OCI-LY7 (cell line): Measurements from ENCODE around the gene PARD3. TPM values are rescaled to one million over a fixed set of nuclear protein-coding genes. Genes with fewer than 3 reads are reported as not detected.

Experiments
- BruUV-seq: library from RNA; stranded (reverse); fragments of 400-500 nt; replicated peaks from 2 replicates; lab custom pipeline; 2021; lab: Mats Ljungman, UMichigan
- CTCF ChIA-PET: fragments of 300-600 bp; sonication (Branson Sonifier 250); formaldehyde crosslinking; loops from one replicate; lab custom pipeline; 2022; ENCODE audit warnings: antibody characterized with exemption; ENCODE audit not compliant: unreplicated experiment; lab: Charles Lee
- POLR2A ChIA-PET: fragments of 300-600 bp; sonication (Branson Sonifier 250); formaldehyde crosslinking; loops from one replicate; lab custom pipeline; 2022; ENCODE audit warnings: antibody characterized with exemption; lab: Charles Lee
- DNase-seq: peaks from one replicate; pipeline ENCODE4 v3.0.0-alpha.2; 2015; ENCODE audit warnings: low spot score
- H2AFZ ChIP-seq: fragments of 200-600 bp; sonication (generic), shearing (Covaris generic); 2 replicates; pipeline ENCODE4 v1.6.1; 2014; ENCODE audit warnings: mild to moderate bottlenecking, antibody characterized with exemption, low read length, moderate library complexity
- H3K27ac ChIP-seq: fragments of 200-600 bp; sonication (generic); 2 replicates; pipeline ENCODE4 v1.5.1; 2014; ENCODE audit warnings: mixed run types, low read depth, mild to moderate bottlenecking, moderate library complexity, low read length, inconsistent platforms; ENCODE audit not compliant: poor library complexity, severe bottlenecking
- H3K36me3 ChIP-seq: fragments of 200-600 bp; sonication (generic); 2 replicates; pipeline ENCODE4 v1.6.1; 2014; ENCODE audit warnings: mild to moderate bottlenecking, antibody characterized with exemption, low read length, moderate library complexity, mixed read lengths; ENCODE audit not compliant: insufficient read depth
- H3K4me1 ChIP-seq: fragments of 200-600 bp; sonication (generic); 2 replicates; pipeline ENCODE4 v1.5.1; 2014; ENCODE audit warnings: mild to moderate bottlenecking, low read length; ENCODE audit not compliant: insufficient read depth, poor library complexity, severe bottlenecking
- H3K4me2 ChIP-seq: fragments of 200-600 bp; sonication (generic); 2 replicates; pipeline ENCODE4 v1.6.1; 2014; ENCODE audit warnings: mild to moderate bottlenecking, low read length
- H3K4me3 ChIP-seq: fragments of 200-600 bp; sonication (generic); 2 replicates; pipeline ENCODE4 v1.5.1; 2014; ENCODE audit warnings: mild to moderate bottlenecking, low read depth, low read length; ENCODE audit not compliant: poor library complexity, severe bottlenecking
- H3K79me2 ChIP-seq: fragments of 200-600 bp; sonication (generic); 2 replicates; pipeline ENCODE4 v1.6.1; 2016; ENCODE audit warnings: low read depth, mild to moderate bottlenecking, low read length, moderate library complexity, mixed read lengths; ENCODE audit not compliant: insufficient read depth
- H3K9me2 ChIP-seq: fragments of 200-600 bp; sonication (generic); 2 replicates; pipeline ENCODE4 v1.6.1; 2016; ENCODE audit warnings: mild to moderate bottlenecking, low read length, mixed read lengths; ENCODE audit not compliant: insufficient read depth
- H3K9me3 ChIP-seq: fragments of 200-600 bp; sonication (generic); 2 replicates; pipeline ENCODE4 v1.6.1; 2014; ENCODE audit warnings: mild to moderate bottlenecking, mixed run types, low read length, mixed read lengths
- H4K20me1 ChIP-seq: fragments of 200-600 bp; sonication (generic); 2 replicates; pipeline ENCODE4 v1.6.1; 2014; ENCODE audit warnings: mild to moderate bottlenecking, antibody characterized with exemption, low read length, moderate library complexity, mixed read lengths; ENCODE audit not compliant: insufficient read depth
- CTCF ChIP-seq: fragments of 200-600 bp; sonication (generic); conservative IDR thresholded peaks from 2 replicates; pipeline ENCODE4 v1.5.1; 2014; ENCODE audit warnings: mild to moderate bottlenecking, antibody characterized with exemption, low read length, moderate library complexity, mixed read lengths
- EZH2phosphoT487 ChIP-seq: fragments of 200-600 bp; sonication (generic); IDR thresholded peaks from 2 replicates; pipeline ENCODE4 v1.6.1; 2018; ENCODE audit warnings: low read depth, borderline replicate concordance, mild to moderate bottlenecking, mixed run types, antibody characterized with exemption, low read length, moderate library complexity, mixed read lengths
- intact Hi-C: fragments of 100-400 bp; cut with micrococcal nuclease; formaldehyde crosslinking; loops from one replicate; pipeline ENCODE4 v1.10.0; 2022; ENCODE audit not compliant: unreplicated experiment
- total RNA-seq, 2 experiments: library from RNA; depleted of rRNA in 1 of 2; stranded (reverse); fragments of >200 nt in 1 of 2; shearing (Covaris generic) in 1 of 2; gene quantifications; 2 replicates each; pipeline ENCODE4 v1.2.3, GENCODE V29; 2014 to 2022

The PARD3 gene
- total RNA-seq, 2 experiments from 2014 or later, result not detected

- BruUV-seq, result no TSS peak
- Histone ChIP-seq H3K4me1 (no peaks in the 10 kb centered on the region), H3K9me3 (no peaks in the 10 kb centered on the region), H3K27ac (no peak overlapping the region), H3K4me2 (no peak overlapping the region), H2AFZ (no peak overlapping the region), H3K36me3 (no peaks in the 10 kb centered on the region), H3K79me2 (no peaks in the 10 kb centered on the region), H3K9me2 (no peaks in the 10 kb centered on the region), H4K20me1 (no peaks in the 10 kb centered on the region), H3K4me3 (no peak overlapping the region)
- no peak for DNase-seq
- TF ChIP-seq EZH2phosphoT487 (no peak), CTCF (no peak)
- intact Hi-C loops, result no loop called here
- ChIA-PET CTCF (no interaction called here), POLR2A (no interaction called here)
Observed at GRCh38 chr10:34157501-34157900, 657.6 kb downstream of the PARD3 start.

- no peak for DNase-seq
- H3K27ac ChIP-seq, result no peak overlapping the region
- no peaks in the 10 kb centered on the region for H3K36me3 ChIP-seq
- H3K4me3 ChIP-seq, result no peak overlapping the region
- BruUV-seq, result no TSS peak
- POLR2A ChIA-PET, result no interaction called here
- H2AFZ ChIP-seq, result no peak overlapping the region
- no peaks in the 10 kb centered on the region for H4K20me1 ChIP-seq
- CTCF ChIA-PET, result no interaction called here
- H3K79me2 ChIP-seq, result no peaks in the 10 kb centered on the region
- H3K9me3 ChIP-seq, result no peaks in the 10 kb centered on the region
- TF ChIP-seq EZH2phosphoT487 (no peak), CTCF (no peak)
- no peaks in the 10 kb centered on the region for H3K4me1 ChIP-seq
- no peak overlapping the region for H3K4me2 ChIP-seq
- intact Hi-C loops, result no loop called here
- H3K9me2 ChIP-seq, result no peaks in the 10 kb centered on the region
Observed at GRCh38 chr10:34156781-34157425, 658.2 kb downstream of the PARD3 start.

- H3K4me1 ChIP-seq, result no peaks in the 10 kb centered on the region
- H2AFZ ChIP-seq, result no peak overlapping the region
- ChIA-PET POLR2A (interaction anchor here (0.6 kb wide), 1 partner anchor 598 kb away, joined by 3 read pairs; no protein-coding TSS in a partner anchor), CTCF (no interaction called here)
- no peaks in the 10 kb centered on the region for H4K20me1 ChIP-seq
- no peaks in the 10 kb centered on the region for H3K79me2 ChIP-seq
- TF ChIP-seq CTCF (no peak), EZH2phosphoT487 (no peak)
- intact Hi-C loops, result no loop called here
- BruUV-seq, result no TSS peak
- no peak overlapping the region for H3K4me3 ChIP-seq
- no peaks in the 10 kb centered on the region for H3K9me2 ChIP-seq
- H3K36me3 ChIP-seq, result no peaks in the 10 kb centered on the region
- DNase-seq, result no peak
- no peak overlapping the region for H3K27ac ChIP-seq
- H3K4me2 ChIP-seq, result no peak overlapping the region
- H3K9me3 ChIP-seq, result no peaks in the 10 kb centered on the region
Observed at GRCh38 chr10:34155812-34156211, 659.3 kb downstream of the PARD3 start.
